Lower lobe of right lung (tissue), 2 donors: Measurements from ENCODE around the gene HSD11B2. TPM values are rescaled to one million over a fixed set of nuclear protein-coding genes. Genes with fewer than 3 reads are reported as not detected.

Source experiments
- ATAC-seq, 2 donors: fragments of 200-7000 bp; cut with Tn5 transposase; one replicate each; pipeline ENCODE4 v1.9.1; 2020 to 2022; ENCODE audit warnings: mild to moderate bottlenecking in 2 of 2, moderate library complexity in 2 of 2
- DNase-seq: peaks from one replicate; pipeline ENCODE4 v3.0.0-alpha.2; 2020
- H3K27ac ChIP-seq: fragments of 200-600 bp; one replicate; pipeline ENCODE4 v1.8.0; 2022
- H3K27me3 ChIP-seq: fragments of 200-600 bp; one replicate; pipeline ENCODE4 v1.8.0; 2022; ENCODE audit warnings: low read depth
- H3K36me3 ChIP-seq: fragments of 200-600 bp; one replicate; pipeline ENCODE4 v1.8.0; 2022; ENCODE audit warnings: mild to moderate bottlenecking
- H3K4me1 ChIP-seq: fragments of 200-600 bp; one replicate; pipeline ENCODE4 v1.8.0; 2022
- H3K4me3 ChIP-seq: fragments of 200-600 bp; one replicate; pipeline ENCODE4 v1.8.0; 2022; ENCODE audit warnings: mild to moderate bottlenecking
- H3K9me3 ChIP-seq: fragments of 200-600 bp; one replicate; pipeline ENCODE4 v1.8.0; 2022
- intact Hi-C: fragments of 100-400 bp; cut with DNase I; formaldehyde crosslinking; loops from one replicate; pipeline ENCODE4 v1.11.0; 2022
- total RNA-seq: library from RNA; stranded (reverse); fragmentation: NEBNext Ultra II Directional; extraction: Animal tissue kit (Norgen Biotek cat#: 25700); gene quantifications from one replicate; pipeline ENCODE4 v1.2.1, GENCODE V29; 2021
- TF ChIP-seq, protein P1 (sequence below): fragments of 200-600 bp; IDR thresholded peaks from one replicate; pipeline ENCODE4 v1.8.0; 2022; ENCODE audit warnings: antibody characterized with exemption, mild to moderate bottlenecking
- donor health status: DM: no; HTN: yes; CAD: no; lungs with severe emphysema.

The HSD11B2 gene
- total RNA-seq, 1 donor from 2014 or later, result 2.9 TPM

DNA sequence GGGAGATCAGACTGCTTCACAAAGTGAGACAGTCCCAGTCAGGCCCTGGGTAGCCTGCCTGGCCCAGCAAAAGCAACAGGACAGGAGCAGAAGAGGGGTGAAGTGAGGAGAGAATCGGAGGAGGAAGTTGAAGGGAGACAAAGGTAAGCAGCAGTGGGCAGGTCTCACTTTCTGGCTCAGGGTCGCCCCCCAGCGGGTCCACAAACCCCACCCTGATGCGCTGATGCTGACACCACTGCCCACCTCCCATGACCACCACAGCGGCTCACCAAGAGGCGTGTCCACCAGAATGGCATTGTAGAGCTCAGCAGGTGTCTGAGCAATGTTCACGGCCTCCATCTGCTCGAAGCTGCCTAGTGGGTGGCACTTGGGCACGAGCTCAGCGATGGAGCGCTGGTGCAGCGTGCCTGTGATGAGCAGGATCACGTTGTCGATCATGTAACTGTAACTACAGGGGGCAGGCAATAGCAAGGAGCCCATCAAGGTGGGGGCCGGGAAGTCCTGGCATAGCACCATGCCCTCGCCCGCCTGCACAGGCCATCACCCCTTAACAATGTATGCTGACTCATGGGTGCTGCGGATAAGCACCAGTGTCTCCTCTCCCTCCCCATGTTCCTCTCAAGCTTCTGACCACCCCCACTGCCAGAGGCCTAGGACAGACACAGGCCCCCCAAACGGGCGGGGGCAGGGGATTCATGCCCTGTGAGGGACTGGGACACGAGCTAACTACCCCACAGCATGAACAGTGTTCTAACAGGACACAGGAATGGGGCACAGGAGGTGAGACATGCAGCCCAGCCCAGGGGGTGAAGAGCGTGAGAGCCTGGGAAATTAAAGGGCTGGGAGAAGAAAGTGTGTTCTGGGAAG, 13.6 kb downstream of the HSD11B2 start:
- TF ChIP-seq, protein P1, sequence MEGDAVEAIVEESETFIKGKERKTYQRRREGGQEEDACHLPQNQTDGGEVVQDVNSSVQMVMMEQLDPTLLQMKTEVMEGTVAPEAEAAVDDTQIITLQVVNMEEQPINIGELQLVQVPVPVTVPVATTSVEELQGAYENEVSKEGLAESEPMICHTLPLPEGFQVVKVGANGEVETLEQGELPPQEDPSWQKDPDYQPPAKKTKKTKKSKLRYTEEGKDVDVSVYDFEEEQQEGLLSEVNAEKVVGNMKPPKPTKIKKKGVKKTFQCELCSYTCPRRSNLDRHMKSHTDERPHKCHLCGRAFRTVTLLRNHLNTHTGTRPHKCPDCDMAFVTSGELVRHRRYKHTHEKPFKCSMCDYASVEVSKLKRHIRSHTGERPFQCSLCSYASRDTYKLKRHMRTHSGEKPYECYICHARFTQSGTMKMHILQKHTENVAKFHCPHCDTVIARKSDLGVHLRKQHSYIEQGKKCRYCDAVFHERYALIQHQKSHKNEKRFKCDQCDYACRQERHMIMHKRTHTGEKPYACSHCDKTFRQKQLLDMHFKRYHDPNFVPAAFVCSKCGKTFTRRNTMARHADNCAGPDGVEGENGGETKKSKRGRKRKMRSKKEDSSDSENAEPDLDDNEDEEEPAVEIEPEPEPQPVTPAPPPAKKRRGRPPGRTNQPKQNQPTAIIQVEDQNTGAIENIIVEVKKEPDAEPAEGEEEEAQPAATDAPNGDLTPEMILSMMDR, result no peak
- H3K9me3 ChIP-seq, result no peaks in the 10 kb centered on the region
- peak overlapping the region; percentile 64 for H3K27ac ChIP-seq
- intact Hi-C loops, result no loop called here
- no peak for ATAC-seq
- H3K4me3 ChIP-seq, result no peak overlapping the region
- peaks cover 80% of the 10 kb centered on the region for H3K4me1 ChIP-seq
- peaks cover 93% of the 10 kb centered on the region for H3K36me3 ChIP-seq
- no peaks in the 10 kb centered on the region for H3K27me3 ChIP-seq
- no peak for DNase-seq

DNA sequence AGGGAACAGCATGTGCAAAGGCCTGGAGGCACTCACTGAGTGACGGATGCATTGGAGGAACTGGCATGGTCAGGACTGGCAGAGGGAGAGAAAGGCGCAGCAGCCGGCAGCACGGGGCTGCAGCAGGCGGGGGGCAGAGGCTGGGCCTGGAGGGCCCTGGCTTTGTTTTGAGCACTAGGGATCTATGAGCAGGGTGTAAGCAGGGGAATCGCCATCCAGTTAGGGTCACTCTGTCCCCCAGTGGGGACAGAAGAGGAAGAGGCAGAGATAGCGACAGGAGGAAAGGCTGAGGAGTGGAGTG, 14.2 kb downstream of the HSD11B2 start:
- Histone ChIP-seq H3K36me3 (peaks cover 93% of the 10 kb centered on the region), H3K9me3 (no peaks in the 10 kb centered on the region), H3K4me3 (no peak overlapping the region), H3K4me1 (peaks cover 86% of the 10 kb centered on the region), H3K27me3 (no peaks in the 10 kb centered on the region), H3K27ac (peak overlapping the region; percentile 67)
- intact Hi-C loops, result no loop called here
- TF ChIP-seq, protein P1, result no peak
- no peak for ATAC-seq
- no peak for DNase-seq

DNA sequence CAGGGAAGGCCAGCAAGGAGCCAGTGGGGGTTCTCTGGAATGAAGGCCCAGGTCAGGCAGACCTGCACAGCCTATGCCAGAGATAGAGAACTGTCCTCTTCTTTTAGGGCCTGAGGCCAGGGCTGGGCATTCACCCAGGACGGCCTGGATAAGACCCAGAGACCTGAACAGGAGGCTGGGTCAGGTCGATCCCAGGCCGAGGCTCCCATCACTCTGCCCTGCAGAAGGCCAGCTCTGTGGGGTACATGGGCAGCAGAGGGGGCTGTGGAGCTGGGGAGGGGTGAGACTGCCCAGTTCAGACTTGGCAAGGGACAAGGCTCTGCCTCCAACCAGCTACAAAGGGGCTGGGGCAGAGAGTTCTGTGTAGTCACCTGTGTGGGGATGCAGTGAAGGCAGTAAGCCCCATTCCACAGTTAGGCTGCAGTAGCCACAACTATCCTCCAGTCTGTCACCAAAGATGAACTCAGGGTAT, 14.6 kb downstream of the HSD11B2 start:
- H3K4me1 ChIP-seq, result peaks cover 90% of the 10 kb centered on the region
- no peaks in the 10 kb centered on the region for H3K9me3 ChIP-seq
- intact Hi-C loops, result no loop called here
- peak overlapping the region; percentile 67 for H3K27ac ChIP-seq
- DNase-seq, result no peak
- no peaks in the 10 kb centered on the region for H3K27me3 ChIP-seq
- H3K36me3 ChIP-seq, result peaks cover 93% of the 10 kb centered on the region
- H3K4me3 ChIP-seq, result no peak overlapping the region
- no peak for ATAC-seq
- TF ChIP-seq, protein P1, result no peak

DNA sequence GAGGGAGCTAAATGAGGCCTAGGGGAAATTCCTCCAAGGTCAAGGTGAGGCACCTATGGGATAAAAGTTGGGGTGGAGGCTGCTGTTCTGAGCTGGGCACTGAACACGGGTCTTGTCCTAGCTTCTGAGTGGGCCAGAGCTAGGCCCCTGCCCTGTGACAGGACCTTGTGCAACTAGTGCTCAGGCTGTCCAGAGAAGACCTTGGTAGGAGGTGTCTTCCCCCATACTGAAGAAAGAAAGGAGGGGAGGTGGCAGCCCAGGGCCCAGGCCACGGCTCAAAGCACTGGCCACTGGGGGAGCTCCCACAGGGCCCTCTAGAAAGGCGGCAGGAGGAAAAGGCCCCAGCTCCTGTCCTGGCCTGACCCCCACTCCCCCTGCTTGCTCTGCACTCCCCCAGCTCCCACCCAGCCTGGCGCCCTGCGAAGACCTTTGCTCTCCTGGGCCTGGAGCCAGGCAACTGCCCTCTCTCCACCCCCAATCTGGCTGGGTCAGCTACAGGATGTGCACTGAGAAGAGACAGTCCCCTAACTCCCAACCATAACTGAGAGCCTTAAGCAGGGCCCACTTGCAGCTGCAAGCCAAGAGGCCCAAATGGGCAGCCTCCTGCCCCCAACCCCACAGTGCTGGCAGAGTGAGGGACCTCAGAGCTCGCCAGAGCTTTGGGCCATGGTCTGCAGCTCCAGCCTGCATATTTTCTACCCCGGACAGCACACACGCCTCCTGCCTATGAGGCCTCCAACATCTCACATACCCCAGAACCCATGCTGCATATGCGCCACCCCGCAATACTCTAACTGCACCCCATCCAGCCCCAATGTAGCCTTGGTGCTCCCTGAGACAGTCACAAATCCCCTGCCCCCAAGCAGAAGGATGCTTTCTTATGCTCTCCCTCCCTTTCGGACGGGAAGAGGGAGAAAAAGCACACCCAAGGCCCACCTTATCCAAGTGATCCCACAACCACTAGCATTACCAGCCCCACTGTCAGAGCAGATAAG, 15.3 kb downstream of the HSD11B2 start:
- intact Hi-C loops, result no loop called here
- H3K27ac ChIP-seq, result peak overlapping the region; percentile 67
- ATAC-seq (no peak), DNase-seq (no peak)
- no peaks in the 10 kb centered on the region for H3K27me3 ChIP-seq
- H3K9me3 ChIP-seq, result no peaks in the 10 kb centered on the region
- H3K36me3 ChIP-seq, result peaks cover 93% of the 10 kb centered on the region
- TF ChIP-seq, protein P1, result no peak
- no peak overlapping the region for H3K4me3 ChIP-seq
- H3K4me1 ChIP-seq, result peaks cover 97% of the 10 kb centered on the region

DNA sequence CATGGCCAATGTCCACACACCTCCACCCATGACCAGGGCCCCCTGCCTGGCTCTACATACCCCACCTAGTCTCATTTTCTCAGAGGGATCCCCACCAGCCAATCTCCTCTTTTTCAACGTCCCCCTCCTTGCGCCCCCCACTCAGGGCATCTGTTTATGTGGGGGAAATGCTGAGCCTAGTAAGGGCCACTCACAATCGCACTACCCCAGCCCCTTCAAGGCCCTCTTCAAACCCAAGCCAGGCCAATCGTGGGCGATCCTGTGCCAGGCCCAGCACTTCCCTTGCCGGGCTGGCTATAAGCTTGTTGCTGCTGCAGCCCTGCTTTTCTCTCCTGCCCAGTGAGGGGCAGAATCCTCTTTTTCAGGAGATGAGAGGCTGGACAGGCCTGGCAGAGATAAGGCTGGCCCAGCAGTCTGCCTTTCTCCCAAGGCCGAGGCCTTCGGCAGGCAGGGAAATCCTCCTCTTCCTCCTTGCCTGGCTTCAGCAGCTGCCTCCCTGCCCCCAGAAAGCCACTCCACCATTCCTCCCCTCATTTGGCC, 16.1 kb downstream of the HSD11B2 start:
- Histone ChIP-seq H3K9me3 (no peaks in the 10 kb centered on the region), H3K4me1 (peaks cover 97% of the 10 kb centered on the region), H3K27ac (peak overlapping the region; percentile 67), H3K4me3 (no peak overlapping the region), H3K27me3 (no peaks in the 10 kb centered on the region), H3K36me3 (peaks cover 93% of the 10 kb centered on the region)
- no peak for ATAC-seq
- TF ChIP-seq, protein P1, result no peak
- intact Hi-C loops, result no loop called here
- no peak for DNase-seq
